ENCODE results near the gene NBEA.

DNA sequence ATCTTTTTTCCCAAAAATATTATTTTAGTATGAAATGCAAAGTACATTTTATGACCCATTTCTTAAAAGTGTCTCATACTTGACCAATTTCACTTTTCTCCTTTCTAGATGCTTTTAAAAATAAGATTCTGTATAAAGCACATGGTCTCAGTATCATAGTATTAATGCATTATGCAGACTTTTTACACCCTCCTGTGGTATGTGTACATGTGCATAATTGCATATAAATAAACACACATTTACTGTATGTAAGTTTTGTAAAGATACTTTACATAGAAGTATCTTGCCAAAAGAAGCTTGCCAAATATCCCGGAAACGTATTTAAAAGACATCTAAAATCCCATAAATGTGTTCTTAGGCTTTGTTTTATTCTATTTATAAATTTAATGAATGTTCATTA lies 619.5 kb downstream of the NBEA start:
- TF ChIP-seq, protein P1, sequence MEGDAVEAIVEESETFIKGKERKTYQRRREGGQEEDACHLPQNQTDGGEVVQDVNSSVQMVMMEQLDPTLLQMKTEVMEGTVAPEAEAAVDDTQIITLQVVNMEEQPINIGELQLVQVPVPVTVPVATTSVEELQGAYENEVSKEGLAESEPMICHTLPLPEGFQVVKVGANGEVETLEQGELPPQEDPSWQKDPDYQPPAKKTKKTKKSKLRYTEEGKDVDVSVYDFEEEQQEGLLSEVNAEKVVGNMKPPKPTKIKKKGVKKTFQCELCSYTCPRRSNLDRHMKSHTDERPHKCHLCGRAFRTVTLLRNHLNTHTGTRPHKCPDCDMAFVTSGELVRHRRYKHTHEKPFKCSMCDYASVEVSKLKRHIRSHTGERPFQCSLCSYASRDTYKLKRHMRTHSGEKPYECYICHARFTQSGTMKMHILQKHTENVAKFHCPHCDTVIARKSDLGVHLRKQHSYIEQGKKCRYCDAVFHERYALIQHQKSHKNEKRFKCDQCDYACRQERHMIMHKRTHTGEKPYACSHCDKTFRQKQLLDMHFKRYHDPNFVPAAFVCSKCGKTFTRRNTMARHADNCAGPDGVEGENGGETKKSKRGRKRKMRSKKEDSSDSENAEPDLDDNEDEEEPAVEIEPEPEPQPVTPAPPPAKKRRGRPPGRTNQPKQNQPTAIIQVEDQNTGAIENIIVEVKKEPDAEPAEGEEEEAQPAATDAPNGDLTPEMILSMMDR (IDR thresholded peaks at IDR 0.05) = no peak
- TF ChIP-seq POLR2A (IDR thresholded peaks at IDR 0.05) = no peak
